Epidermal melanocyte (primary cell): ENCODE data around the gene CLIP3.
"Not testable (repeated sequence)": the region's sequence is repeated elsewhere in the genome, so short reads cannot be mapped to it uniquely, and the experiment has no call there.

Experiments
- DNase-seq: peaks from one replicate; pipeline ENCODE4 v3.0.0; 2011; ENCODE audit warnings: low spot score; ENCODE audit not compliant: insufficient read length

Gene CLIP3, protein sequence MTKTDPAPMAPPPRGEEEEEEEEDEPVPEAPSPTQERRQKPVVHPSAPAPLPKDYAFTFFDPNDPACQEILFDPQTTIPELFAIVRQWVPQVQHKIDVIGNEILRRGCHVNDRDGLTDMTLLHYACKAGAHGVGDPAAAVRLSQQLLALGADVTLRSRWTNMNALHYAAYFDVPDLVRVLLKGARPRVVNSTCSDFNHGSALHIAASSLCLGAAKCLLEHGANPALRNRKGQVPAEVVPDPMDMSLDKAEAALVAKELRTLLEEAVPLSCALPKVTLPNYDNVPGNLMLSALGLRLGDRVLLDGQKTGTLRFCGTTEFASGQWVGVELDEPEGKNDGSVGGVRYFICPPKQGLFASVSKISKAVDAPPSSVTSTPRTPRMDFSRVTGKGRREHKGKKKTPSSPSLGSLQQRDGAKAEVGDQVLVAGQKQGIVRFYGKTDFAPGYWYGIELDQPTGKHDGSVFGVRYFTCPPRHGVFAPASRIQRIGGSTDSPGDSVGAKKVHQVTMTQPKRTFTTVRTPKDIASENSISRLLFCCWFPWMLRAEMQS

GRCh38 chr19:36032251-36033104 lies at the start of gene CLIP3:
CLIP3 (minus strand) TSS chr19:36032873; CDS start chr19:36032357, 516 bp downstream.
- peak; percentile 99 for DNase-seq

- no peak for DNase-seq
Observed at GRCh38 chr19:36081894-36082293, 49.2 kb upstream of the CLIP3 start.

- no peak for DNase-seq
Observed at GRCh38 chr19:36081385-36081784, 48.7 kb upstream of the CLIP3 start.

DNA sequence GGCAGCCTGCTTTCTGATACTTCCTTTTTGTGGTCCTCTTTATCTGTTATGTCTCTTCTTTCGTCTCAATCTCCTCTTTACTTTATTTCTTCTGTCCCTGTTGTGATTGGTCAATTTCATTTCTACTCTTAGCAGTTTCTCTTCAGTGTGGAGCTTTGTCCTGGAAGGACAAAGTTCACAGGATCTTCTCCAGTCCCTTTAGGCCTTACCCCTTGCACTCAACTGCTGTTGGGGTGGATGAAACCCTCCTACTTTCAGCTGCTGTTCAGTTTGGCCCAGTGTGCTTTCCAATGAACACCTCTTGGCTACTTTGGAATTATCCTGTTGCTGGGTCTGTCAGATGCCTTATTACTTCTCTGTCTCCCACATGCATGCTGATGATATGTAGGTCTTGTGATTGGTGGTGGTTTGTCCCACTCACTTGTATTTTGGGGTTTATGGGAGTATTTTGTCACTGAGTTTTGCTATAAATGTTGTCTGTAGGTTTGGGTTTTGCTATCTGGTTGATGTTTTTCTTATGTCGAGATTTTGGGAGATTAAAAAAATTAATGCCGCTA lies 46.8 kb upstream of the CLIP3 start:
- no peak for DNase-seq

DNA sequence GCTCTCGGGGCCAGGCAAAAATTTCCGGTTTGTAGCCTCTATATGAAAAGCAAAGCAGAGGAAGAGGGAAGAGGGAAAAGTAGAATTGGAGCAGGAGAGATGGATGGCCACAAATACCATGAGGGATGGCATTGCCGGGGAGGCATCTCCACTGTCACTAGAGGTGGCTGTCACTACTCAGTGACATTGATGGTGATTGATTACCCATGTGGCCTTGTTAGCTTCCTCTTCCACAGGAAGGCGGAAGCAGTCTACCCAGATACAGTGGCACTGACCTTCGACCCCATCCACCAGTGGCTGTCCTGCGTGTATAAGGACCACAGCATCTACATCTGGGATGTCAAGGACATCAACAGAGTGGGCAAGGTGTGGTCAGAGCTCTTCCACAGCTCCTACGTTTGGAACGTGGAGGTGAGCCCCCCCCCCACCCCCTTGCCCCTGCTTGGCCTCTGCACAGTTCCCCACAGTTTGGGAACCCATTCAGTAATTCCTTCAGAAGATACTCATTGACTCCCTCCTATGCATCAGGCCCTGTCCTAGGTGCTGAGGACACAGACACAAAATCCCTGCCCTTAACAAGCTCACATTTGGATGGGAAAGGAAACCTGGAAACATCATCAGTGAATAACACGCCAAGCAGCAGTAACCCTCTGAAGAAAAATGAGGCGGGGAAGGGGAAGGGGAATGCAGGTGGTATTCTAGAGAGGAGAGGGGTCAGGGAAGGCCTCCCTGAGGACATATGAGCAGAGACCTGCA lies 40.6 kb upstream of the CLIP3 start:
- no peak for DNase-seq

GRCh38 chr19:36072081-36072480 lies 39.4 kb upstream of the CLIP3 start:
- no peak for DNase-seq

DNA sequence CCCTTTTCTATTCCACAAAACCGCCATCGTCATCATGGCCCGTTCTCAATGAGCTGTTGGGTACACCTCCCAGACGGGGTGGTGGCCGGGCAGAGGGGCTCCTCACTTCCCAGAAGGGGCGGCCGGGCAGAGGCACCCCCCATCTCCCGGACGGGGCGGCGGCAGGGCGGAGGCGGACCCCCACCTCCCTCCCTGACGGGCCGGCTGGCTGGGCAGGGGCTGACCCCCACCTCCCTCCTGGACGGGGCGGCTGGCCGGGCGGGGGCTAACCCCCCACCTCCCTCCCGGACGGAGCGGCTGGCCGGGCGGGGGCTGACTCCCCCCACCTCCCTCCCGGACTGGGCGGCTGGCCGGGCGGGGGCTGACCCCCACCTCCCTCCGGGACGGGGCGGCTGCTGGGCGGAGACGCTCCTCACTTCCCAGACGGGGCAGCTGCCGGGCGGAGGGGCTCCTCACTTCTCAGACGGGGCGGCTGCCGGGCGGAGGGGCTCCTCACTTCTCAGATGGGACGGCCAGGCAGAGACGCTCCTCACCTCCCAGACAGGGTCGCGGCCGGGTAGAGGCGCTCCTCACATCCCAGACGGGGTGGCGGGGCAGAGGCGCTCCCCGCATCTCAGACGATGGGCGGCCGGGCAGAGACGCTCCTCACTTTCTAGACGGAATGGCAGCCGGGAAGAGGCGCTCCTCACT lies 36.3 kb upstream of the CLIP3 start:
- DNase-seq = not testable (repeated sequence)

- DNase-seq = no peak
Observed at GRCh38 chr19:36067681-36068080, 35.0 kb upstream of the CLIP3 start.

GRCh38 chr19:36064826-36065225 lies 32.2 kb upstream of the CLIP3 start:
- DNase-seq = no peak

DNA sequence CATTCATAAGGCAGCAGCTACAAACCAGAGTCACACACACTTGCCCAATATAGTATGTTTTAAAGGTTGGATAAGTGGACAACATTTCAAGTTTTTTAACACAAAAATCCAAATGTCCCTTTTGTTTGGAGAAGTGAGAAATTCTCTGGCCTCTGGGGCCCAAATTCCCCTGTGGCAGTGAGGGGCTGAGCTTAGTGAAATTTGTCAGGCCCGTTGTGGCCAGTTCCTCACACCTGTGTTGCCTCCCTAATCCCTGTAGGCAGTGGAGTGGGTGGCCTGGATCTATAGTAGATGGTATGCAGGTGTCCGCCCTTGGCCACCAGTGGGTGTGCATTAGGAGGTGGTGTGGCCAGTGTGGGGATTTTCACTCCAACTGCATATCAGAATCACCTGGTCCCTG lies 28.7 kb upstream of the CLIP3 start:
- no peak for DNase-seq

GRCh38 chr19:36060430-36060829 lies 27.8 kb upstream of the CLIP3 start:
- DNase-seq = peak; percentile 78

GRCh38 chr19:36059180-36059910 lies 26.7 kb upstream of the CLIP3 start:
- DNase-seq = no peak

DNA sequence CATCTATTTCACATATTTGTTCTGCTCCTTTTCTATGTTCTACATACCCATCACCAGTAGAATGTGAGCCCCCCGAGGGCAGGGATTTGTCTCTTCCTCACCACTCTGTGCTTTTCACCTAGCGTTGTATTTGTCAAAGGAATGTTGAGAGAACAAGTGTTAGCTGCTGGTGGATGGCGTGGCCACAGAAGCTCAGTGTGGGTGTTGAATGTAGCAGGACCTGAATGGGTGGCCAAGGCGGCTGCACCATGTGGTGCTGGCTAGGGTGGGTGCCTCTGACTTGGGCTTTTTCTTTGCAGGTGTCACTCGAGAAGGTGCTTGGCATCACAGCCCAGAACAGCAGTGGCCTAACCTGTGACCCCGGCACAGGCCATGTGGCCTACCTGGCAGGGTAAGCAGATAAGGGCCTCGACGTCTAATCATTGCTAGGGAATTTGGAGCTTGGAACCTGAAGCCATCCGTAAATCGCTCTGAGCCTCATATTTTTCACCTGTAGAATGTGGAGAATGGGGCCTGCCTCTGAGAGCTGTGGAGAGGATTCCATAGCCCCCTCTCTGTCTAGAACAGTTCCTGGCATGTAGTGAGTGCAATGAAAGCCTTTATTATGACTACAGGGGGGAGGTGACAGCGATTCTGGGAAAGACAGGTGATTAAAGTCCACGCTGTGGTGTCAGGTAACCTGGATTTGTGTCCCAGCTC lies 26.0 kb upstream of the CLIP3 start:
- no peak for DNase-seq

DNA sequence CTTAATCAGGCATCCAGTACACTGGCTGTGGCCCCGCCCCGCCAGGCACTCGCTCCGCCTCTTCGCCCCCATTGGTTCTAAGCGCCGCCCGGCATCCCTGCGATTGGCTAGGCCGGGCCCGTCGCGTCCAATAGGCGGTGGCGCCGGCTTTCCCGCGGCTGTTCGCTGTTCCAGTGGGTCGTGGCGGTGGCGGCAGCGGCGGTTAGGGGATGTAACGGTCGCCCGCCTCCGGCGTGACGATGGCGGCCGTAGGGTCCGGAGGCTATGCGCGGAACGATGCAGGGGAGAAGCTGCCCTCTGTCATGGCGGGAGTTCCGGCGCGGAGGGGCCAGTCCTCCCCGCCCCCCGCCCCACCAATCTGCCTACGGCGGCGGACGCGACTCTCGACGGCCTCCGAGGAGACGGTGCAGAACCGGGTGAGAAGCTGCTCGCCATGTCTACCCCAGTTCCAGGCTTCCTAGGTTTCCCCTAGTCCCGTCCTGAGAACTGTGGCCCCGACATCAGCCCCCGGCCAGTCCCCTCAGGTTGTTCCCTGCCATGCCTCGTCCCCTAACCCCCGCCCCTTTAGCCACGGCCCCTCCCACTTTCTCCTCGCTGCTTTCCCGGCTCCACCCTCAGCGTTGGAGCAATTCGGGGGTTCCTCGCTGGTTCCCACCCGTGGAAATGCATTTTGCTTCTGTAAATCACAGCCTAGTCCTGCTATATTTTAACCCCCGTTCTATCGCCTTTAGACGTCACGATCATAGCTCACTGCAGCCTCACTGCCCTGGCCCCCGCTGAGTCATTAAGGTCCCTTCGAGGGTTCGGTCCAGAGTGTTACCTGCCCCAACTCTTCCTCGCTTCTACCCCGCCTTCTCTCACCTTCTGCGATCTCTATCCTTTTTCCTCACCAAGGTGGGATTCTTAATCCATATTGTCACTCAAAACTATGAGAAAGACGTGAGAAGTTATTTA lies 22.3 kb upstream of the CLIP3 start, which contains the start of gene WDR62:
Gene WDR62 (plus strand): TSS at position 165 of the 954 bp plus-strand sequence. CDS start 75 bp downstream, at position 240.
- DNase-seq = peak; percentile 94

DNA sequence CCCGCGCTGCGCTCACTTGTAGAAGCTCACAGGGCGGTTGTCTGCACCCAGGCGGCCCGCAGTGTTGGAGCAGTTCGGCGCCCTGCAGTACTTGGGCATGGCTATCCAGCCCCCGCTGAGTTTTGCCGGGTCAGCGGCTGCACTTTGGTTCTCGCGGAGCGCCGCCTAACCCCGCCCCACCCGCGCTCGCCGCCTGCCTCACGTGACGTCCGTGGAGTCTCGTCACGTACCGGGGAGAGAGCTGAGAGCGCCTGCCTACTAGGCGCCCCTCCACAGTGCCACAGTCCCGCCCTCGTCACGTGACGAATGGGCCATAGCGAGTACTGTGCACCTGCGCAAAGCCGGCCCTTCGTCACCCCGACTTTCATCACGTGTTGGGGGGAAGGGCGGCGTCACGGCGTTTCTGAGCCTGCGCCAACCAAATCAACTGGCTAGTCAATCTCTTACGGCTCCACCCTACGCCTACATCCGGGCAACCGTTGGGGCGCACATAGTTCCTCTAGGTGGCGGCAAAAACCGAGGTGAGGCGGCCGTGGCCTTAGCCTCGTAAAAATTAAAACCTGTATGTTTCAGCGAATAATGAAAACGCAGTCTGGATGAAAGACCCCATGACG lies 21.6 kb upstream of the CLIP3 start, which contains the start of gene THAP8:
Gene THAP8 (minus strand): TSS at position 167 of the 614 bp plus-strand sequence. CDS start 68 bp downstream, at position 99.
- DNase-seq = peak; percentile 97

- DNase-seq = no peak
Observed at GRCh38 chr19:36051637-36052036, 19.0 kb upstream of the CLIP3 start.

GRCh38 chr19:36051236-36051635 lies 18.6 kb upstream of the CLIP3 start:
- DNase-seq = no peak
